ENCODE results near the gene NDUFS7.
A peak's percentile ranks its signal among the peaks of the same experiment; 100 is the strongest.

The NDUFS7 gene

GRCh38 chr19:1353144-1353543 is 30.6 kb upstream of the NDUFS7 start:
- no peak for ATAC-seq
- TF ChIP-seq BACH2 (CRISPR knock-in tag; IDR thresholded peaks at IDR 0.05; ENCODE audit: borderline replicate concordance), result no peak
- no peak for TF ChIP-seq ZNF8 (CRISPR knock-in tag; IDR thresholded peaks at IDR 0.05)
- TF ChIP-seq ZNF70 (CRISPR knock-in tag; IDR thresholded peaks at IDR 0.05), result no peak
- TF ChIP-seq ARNTL (CRISPR knock-in tag; IDR thresholded peaks at IDR 0.05; ENCODE audit: borderline replicate concordance, low read depth), result no peak
- TF ChIP-seq, protein P1, sequence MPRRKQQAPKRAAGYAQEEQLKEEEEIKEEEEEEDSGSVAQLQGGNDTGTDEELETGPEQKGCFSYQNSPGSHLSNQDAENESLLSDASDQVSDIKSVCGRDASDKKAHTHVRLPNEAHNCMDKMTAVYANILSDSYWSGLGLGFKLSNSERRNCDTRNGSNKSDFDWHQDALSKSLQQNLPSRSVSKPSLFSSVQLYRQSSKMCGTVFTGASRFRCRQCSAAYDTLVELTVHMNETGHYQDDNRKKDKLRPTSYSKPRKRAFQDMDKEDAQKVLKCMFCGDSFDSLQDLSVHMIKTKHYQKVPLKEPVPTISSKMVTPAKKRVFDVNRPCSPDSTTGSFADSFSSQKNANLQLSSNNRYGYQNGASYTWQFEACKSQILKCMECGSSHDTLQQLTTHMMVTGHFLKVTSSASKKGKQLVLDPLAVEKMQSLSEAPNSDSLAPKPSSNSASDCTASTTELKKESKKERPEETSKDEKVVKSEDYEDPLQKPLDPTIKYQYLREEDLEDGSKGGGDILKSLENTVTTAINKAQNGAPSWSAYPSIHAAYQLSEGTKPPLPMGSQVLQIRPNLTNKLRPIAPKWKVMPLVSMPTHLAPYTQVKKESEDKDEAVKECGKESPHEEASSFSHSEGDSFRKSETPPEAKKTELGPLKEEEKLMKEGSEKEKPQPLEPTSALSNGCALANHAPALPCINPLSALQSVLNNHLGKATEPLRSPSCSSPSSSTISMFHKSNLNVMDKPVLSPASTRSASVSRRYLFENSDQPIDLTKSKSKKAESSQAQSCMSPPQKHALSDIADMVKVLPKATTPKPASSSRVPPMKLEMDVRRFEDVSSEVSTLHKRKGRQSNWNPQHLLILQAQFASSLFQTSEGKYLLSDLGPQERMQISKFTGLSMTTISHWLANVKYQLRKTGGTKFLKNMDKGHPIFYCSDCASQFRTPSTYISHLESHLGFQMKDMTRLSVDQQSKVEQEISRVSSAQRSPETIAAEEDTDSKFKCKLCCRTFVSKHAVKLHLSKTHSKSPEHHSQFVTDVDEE (CRISPR knock-in tag; IDR thresholded peaks at IDR 0.05), result no peak
- TF ChIP-seq TCF4 (CRISPR knock-in tag; IDR thresholded peaks at IDR 0.05; ENCODE audit: borderline replicate concordance), result no peak
- no peak for TF ChIP-seq ZC3H10 (CRISPR knock-in tag; IDR thresholded peaks at IDR 0.05)
- TF ChIP-seq, protein P2, sequence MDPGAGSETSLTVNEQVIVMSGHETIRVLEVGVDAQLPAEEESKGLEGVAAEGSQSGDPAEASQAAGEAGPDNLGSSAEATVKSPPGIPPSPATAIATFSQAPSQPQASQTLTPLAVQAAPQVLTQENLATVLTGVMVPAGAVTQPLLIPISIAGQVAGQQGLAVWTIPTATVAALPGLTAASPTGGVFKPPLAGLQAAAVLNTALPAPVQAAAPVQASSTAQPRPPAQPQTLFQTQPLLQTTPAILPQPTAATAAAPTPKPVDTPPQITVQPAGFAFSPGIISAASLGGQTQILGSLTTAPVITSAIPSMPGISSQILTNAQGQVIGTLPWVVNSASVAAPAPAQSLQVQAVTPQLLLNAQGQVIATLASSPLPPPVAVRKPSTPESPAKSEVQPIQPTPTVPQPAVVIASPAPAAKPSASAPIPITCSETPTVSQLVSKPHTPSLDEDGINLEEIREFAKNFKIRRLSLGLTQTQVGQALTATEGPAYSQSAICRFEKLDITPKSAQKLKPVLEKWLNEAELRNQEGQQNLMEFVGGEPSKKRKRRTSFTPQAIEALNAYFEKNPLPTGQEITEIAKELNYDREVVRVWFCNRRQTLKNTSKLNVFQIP (CRISPR knock-in tag; IDR thresholded peaks at IDR 0.05; ENCODE audit: borderline replicate concordance, low read depth), result no peak
- TF ChIP-seq, protein P3, sequence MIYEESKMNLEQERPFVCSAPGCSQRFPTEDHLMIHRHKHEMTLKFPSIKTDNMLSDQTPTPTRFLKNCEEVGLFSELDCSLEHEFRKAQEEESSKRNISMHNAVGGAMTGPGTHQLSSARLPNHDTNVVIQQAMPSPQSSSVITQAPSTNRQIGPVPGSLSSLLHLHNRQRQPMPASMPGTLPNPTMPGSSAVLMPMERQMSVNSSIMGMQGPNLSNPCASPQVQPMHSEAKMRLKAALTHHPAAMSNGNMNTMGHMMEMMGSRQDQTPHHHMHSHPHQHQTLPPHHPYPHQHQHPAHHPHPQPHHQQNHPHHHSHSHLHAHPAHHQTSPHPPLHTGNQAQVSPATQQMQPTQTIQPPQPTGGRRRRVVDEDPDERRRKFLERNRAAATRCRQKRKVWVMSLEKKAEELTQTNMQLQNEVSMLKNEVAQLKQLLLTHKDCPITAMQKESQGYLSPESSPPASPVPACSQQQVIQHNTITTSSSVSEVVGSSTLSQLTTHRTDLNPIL (CRISPR knock-in tag; IDR thresholded peaks at IDR 0.05; ENCODE audit: low read depth), result no peak
- TF ChIP-seq OSR1 (CRISPR knock-in tag; IDR thresholded peaks at IDR 0.05), result no peak
- no peak for TF ChIP-seq ZFP3 (CRISPR knock-in tag; IDR thresholded peaks at IDR 0.05)
- TF ChIP-seq ISL1 (CRISPR knock-in tag; IDR thresholded peaks at IDR 0.05), result no peak
- no peak for TF ChIP-seq TOX (CRISPR knock-in tag; IDR thresholded peaks at IDR 0.05; ENCODE audit: borderline replicate concordance)
- no peak for TF ChIP-seq CSDC2 (CRISPR knock-in tag; IDR thresholded peaks at IDR 0.05)
- no peak for TF ChIP-seq PPARA (CRISPR knock-in tag; IDR thresholded peaks at IDR 0.05; ENCODE audit: borderline replicate concordance)
- TF ChIP-seq GLIS3 (CRISPR knock-in tag; IDR thresholded peaks at IDR 0.05), result no peak

GRCh38 chr19:1354970-1355567 is 28.6 kb upstream of the NDUFS7 start:
- no peak for TF ChIP-seq OSR1 (CRISPR knock-in tag; IDR thresholded peaks at IDR 0.05)
- TF ChIP-seq, protein P2 (CRISPR knock-in tag; IDR thresholded peaks at IDR 0.05; ENCODE audit: borderline replicate concordance, low read depth), result no peak
- no peak for TF ChIP-seq CSRNP3 (CRISPR knock-in tag; IDR thresholded peaks at IDR 0.05)
- no peak for TF ChIP-seq ZNF565 (CRISPR knock-in tag; conservative IDR thresholded peaks at IDR 0.05; ENCODE audit: low read depth)
- TF ChIP-seq CSDC2 (CRISPR knock-in tag; IDR thresholded peaks at IDR 0.05), result no peak
- TF ChIP-seq, protein P4, sequence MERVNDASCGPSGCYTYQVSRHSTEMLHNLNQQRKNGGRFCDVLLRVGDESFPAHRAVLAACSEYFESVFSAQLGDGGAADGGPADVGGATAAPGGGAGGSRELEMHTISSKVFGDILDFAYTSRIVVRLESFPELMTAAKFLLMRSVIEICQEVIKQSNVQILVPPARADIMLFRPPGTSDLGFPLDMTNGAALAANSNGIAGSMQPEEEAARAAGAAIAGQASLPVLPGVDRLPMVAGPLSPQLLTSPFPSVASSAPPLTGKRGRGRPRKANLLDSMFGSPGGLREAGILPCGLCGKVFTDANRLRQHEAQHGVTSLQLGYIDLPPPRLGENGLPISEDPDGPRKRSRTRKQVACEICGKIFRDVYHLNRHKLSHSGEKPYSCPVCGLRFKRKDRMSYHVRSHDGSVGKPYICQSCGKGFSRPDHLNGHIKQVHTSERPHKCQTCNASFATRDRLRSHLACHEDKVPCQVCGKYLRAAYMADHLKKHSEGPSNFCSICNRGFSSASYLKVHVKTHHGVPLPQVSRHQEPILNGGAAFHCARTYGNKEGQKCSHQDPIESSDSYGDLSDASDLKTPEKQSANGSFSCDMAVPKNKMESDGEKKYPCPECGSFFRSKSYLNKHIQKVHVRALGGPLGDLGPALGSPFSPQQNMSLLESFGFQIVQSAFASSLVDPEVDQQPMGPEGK (CRISPR knock-in tag; IDR thresholded peaks at IDR 0.05; ENCODE audit: borderline replicate concordance), result no peak
- peak; percentile 2; the same call in 1 of the 3 replicates for ATAC-seq
